GM19025 (cell line): ENCODE data around the gene TRPM1.

Experiments
- ATAC-seq: cut with Tn5 transposase; IDR thresholded peaks from one replicate; pipeline ENCODE4 v1.9.1; 2021; ENCODE audit warnings: mild to moderate bottlenecking, low read depth, moderate library complexity; ENCODE audit not compliant: unreplicated experiment

The TRPM1 gene

GRCh38 chr15:30990446-30991254, 110.9 kb downstream of the TRPM1 start:
- ATAC-seq, result no peak

DNA sequence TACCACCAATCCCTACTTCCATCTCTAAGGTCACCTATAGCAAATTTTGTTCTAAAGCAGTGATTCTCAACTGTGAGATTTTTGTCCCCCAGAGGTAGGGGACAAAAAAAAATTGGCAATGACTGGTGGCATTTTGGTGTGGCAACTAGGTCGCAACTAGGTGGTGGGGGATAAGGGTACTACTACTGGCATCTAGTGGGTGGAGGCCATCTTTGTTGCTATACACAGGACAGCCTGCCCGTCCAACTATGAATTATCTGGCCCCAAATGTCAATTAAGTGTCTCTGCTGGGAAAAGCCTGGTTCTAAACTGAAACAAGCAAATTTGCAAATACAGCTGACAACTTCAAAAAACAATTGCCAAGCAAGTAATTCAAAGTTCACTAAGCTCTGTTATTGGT, 111.5 kb downstream of the TRPM1 start:
- no peak for ATAC-seq

- no peak for ATAC-seq
These were observed 116.4 kb downstream of the TRPM1 start for GRCh38 chr15:30985081-30985531.

DNA sequence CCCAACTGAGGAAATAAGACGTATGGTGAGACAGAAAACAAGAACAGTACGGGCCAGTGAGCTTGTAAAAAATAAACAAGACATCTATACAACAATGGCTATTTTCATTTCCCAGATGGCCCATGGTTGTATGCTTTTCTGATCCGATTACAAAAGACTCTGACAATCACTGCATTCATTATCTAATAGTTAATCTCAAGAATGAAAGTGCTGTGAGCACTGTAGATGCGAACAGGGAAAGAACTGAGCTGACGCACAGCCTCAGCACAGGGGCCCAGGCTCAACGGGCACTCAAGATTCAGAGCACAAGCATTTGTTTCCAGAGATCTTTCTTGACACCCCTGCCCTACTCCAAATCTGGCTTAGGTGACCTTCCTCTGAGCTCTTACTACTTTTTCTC, 117.0 kb downstream of the TRPM1 start:
- ATAC-seq, result no peak

- ATAC-seq, result no peak
These were observed 117.4 kb downstream of the TRPM1 start for GRCh38 chr15:30984118-30984517.

DNA sequence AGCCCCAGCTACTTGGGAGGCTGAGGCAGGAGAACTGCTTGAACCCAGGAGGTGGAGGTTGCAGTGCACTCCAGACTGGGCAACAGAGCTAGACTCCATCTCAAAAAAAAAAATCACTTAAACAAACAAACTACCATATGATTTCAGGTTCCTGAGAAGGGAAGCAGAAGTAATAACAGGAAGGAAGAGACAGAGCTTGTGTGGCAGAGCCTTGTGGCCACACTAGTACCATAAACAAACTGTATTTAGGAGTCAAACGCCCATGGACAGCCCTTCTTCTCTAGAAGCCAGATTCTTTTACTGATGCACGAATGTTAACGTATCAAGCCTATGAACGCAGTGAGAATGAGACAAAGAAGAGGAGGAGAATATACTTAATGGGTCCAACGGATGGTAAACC, 122.1 kb downstream of the TRPM1 start:
- no peak for ATAC-seq

DNA sequence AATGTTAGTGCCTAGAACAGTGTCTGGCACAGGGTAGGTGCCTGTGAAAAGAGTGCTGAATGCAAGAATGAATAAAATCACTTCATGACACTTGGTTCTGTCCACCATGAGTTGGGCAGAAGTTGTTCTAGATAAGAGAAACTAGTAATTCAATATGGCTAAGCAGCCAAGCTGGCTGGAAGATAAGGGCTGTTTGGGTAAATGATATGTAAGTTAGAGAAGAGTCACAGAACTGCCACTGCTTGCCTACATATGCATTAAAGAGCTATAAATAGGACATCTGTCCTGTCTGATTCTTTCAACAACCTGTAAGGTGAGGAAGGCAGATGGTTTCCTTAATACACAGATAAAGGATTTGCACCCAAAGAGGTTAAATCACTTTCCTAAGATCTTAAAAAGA, 123.2 kb downstream of the TRPM1 start:
- ATAC-seq, result no peak

DNA sequence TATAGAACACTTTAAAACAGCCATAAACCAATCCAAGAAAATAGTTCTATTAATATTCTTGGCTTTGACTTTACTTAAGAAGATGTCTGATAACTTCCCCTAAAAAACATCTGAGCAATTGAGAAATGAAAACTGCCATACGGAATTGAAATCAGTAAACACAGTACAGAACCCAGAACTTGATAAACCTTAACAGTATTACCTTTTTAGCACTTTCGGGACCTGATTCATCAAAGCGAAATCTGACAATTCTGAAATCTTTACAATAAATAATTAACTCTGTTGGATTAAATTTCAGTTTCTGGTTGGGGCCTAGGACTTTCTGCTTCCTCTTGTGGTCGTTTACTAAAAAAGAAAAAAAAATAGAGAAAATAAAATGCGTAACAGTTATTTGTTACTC, 127.4 kb downstream of the TRPM1 start:
- peak; percentile 55 for ATAC-seq

- no peak for ATAC-seq
These were observed 128.1 kb downstream of the TRPM1 start for GRCh38 chr15:30973379-30973778.

GRCh38 chr15:30969724-30970123, 131.8 kb downstream of the TRPM1 start:
- no peak for ATAC-seq

DNA sequence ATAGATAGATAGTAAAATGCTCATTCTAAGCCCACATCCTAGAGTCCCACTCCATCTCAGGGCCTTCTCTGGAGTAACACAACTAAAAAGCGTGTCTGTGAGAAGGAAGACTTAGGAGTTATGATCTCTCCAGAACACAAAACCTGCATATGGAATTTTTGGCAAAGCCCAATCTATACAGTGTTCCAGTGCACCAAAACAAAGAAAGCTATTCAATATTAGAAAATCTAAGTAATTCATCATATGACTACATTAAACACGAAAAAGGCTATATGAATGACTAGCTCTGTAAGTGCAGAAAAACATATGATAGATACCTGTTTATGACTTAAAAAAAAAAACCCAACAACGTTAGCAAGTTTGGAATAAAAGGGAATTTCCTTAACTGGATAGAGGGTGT, 137.8 kb downstream of the TRPM1 start:
- no peak for ATAC-seq

- no peak for ATAC-seq
These were observed 138.9 kb downstream of the TRPM1 start for GRCh38 chr15:30962659-30963058.

DNA sequence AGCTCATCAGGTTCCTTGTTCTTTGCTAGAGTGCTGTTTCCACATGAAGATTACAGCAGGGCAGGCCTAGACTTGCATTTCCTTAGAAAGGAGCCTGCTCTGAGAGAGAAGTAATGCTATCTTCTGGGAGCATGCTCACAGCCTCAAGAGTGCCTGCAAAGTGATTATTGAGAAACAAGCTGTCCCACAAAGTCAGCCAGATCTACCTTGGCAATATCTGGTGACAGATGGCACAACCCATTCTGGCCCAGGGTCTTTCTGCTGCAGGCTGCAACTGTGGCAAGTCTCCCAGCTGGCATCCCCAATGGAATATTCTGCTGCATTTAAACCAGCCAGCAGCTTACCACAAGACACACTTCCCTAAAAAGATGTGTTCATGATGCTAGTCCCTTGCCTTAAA, 139.4 kb downstream of the TRPM1 start:
- ATAC-seq, result no peak

DNA sequence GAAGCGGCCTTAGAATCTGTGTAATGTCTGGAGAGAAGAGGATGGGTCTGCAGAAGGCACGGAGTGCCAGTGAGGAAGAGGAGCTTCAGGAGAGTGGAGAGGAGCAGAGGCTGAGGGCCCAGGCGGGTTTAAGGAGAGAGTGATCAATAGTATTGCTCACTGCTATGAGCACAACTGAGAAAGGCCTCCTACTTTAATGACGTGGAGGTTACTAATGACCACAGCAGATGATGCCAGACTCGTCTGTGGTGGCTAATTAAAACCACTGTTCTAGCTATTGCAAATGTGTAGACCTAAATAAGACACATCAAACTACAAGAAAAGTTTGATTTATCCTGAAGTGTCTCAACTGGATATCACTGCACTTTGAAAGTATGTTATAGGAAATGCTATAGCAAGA, 143.3 kb downstream of the TRPM1 start:
- no peak for ATAC-seq

DNA sequence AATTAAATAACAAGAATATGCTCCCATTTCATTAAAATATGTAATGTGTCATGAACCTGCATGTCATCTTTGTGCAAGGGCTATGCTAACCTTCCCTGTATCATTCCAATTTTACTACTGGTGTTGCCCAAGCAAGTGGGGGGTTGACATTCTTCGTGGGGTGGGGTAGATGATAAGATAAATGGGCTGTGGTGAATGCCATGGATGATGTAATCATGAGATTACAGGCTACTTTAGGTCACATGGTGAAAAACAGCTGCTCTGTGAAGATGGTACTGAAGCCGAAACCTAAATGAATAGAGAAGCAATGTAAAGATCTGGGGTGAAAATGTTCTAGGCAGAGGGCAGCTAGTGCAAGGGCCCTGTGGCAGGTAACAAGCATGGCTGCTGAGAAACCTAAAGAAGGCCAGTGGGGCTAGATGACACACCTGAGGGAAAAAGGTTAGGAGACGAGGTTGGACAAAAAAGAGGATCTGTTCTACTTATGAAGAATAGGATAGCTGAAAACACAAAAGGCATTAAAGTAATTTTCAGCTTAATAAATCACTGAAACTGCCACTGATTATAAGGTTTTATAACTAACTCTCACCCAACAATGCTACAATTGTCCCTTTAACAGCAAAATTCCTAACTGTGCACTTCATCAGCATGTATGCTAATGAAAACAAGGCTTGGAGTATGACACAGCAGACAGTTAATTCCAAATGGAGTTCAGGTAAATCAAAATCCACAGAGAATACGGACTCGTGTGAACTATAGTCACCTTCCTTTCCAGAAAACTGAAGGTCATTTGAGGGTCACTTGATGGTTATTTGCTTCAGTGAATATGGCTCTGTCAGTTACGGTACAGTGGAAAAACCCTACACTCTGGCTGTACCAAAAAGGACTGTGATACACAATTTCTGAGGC, 145.1 kb downstream of the TRPM1 start:
- no peak for ATAC-seq

GRCh38 chr15:30954674-30955073, 146.9 kb downstream of the TRPM1 start:
- ATAC-seq, result no peak

GRCh38 chr15:30953731-30954378, 147.7 kb downstream of the TRPM1 start:
- ATAC-seq, result no peak

DNA sequence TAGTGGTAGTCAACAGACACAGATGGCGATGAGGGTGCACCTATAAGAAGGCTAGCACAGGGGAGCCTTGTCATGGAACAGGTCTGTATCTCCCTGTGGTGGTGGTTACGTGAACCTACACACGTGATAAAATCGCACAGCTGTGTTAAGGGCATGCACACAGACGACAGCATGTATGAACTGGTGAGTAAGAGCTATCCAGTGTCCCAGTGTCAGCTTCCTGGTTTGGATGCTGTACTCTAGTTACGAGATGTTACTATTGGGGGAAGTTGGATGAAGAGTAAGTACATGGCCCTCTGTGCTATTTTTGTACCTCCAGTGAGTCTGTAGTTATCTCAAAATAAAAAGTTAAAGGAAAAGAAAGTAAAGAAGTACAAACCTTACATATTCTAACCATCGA, 148.3 kb downstream of the TRPM1 start:
- no peak for ATAC-seq
